Measurements from ENCODE around the gene SDC4. TPM values are rescaled to one million over a fixed set of nuclear protein-coding genes. Genes with fewer than 3 reads are reported as not detected.

SDC4 gene
- total and polyA plus RNA-seq, 10 of the 15 experiments (the other 5 are each of a cell fraction or from before 2014, with no cell fraction given), result 0.52 to 11.3 (median 1.4) TPM

GRCh38 chr20:45362804-45363610, 14.8 kb upstream of the SDC4 start, which contains the start of gene SYS1 (continued):
- peak; percentile 84 for TF ChIP-seq E4F1 (IDR thresholded peaks at IDR 0.05; ENCODE audit: borderline replicate concordance, partially characterized antibody)
- no peak; the same call in 1 of the 2 replicates for TF ChIP-seq RB1 (IDR thresholded peaks at IDR 0.05; ENCODE audit: borderline replicate concordance)
- TF ChIP-seq IKZF2 (IDR thresholded peaks at IDR 0.05), result peak; percentile 76 to 78; a peak in 3 of 4 replicates
- peak; percentile 62 for TF ChIP-seq RUNX3 (IDR thresholded peaks at IDR 0.05; ENCODE audit: low read length)
- TF ChIP-seq ZNF207 (IDR thresholded peaks at IDR 0.05; ENCODE audit: borderline replicate concordance), result peak; percentile 91; the same call in 1 of the 2 replicates
- no peak for TF ChIP-seq ZBTB4 (CRISPR knock-in tag; IDR thresholded peaks at IDR 0.05)
- no peak; the same call in 1 of the 2 replicates for TF ChIP-seq SMAD5 (IDR thresholded peaks at IDR 0.05; ENCODE audit: low read depth)
- TF ChIP-seq IRF4 (IDR thresholded peaks at IDR 0.05; ENCODE audit: low read depth, low read length), result no peak
- no peak for TF ChIP-seq SUPT20H (IDR thresholded peaks at IDR 0.05; ENCODE audit: borderline replicate concordance, control insufficient read depth, low read depth, low read length)
- TF ChIP-seq KLF5 (IDR thresholded peaks at IDR 0.05; ENCODE audit: partially characterized antibody), result peak; percentile 97
- peak; percentile 63 for TF ChIP-seq HCFC1 (IDR thresholded peaks at IDR 0.05; ENCODE audit: low read length)
- peak; percentile 40; the same call in 1 of the 2 replicates for TF ChIP-seq CBFB (IDR thresholded peaks at IDR 0.05; ENCODE audit: low read depth)
- TF ChIP-seq ZNF687 (IDR thresholded peaks at IDR 0.05), result peak; percentile 59
- TF ChIP-seq NBN (IDR thresholded peaks at IDR 0.05), result peak; percentile 93
- TF ChIP-seq BHLHE40 (IDR thresholded peaks at IDR 0.05; ENCODE audit: borderline replicate concordance in 1 of 2, low read depth in 2 of 2, low read length in 1 of 2), result peak; percentile 81 to 91
- TF ChIP-seq MLLT1 (IDR thresholded peaks at IDR 0.05), result 0 out of 2 replicates have a peak, but pooled peaks have one; percentile 38
- 0 out of 2 replicates have a peak, but pooled peaks have one; percentile 3 for TF ChIP-seq BCL11A (IDR thresholded peaks at IDR 0.05; ENCODE audit: low read depth, low read length)
- no peak for TF ChIP-seq ZBED1 (IDR thresholded peaks at IDR 0.05; ENCODE audit: borderline replicate concordance)
- peak; percentile 45 for TF ChIP-seq SIX5 (IDR thresholded peaks at IDR 0.05; ENCODE audit: low read depth, low read length, severe bottlenecking)

Measured in GM12878 (cell line).